ENCODE results near the gene RARRES1. TPM values are rescaled to one million over a fixed set of nuclear protein-coding genes. Genes with fewer than 3 reads are reported as not detected.

Gene RARRES1
- total RNA-seq, 1 experiment from 2014 or later = 0.81 TPM

- no peak overlapping the region for H4K8ac ChIP-seq (replicated peaks; ENCODE audit: insufficient read length, low read depth, low read length)
- H4K5ac ChIP-seq (ENCODE audit: insufficient read length, low read depth, low read length) = no peak overlapping the region
- H4K20me1 ChIP-seq (ENCODE audit: control insufficient read depth, insufficient read depth, insufficient read length) = no peaks in the 10 kb centered on the region
- no peak for DNase-seq
- no peaks in the 10 kb centered on the region for H3K27me3 ChIP-seq (ENCODE audit: insufficient read depth, low read length)
- H3K79me1 ChIP-seq (ENCODE audit: insufficient read depth, low read depth, low read length, poor library complexity, severe bottlenecking) = no peaks in the 10 kb centered on the region
- H2BK15ac ChIP-seq (ENCODE audit: low read depth, low read length) = no peak overlapping the region
- no peaks in the 10 kb centered on the region for H3K4me1 ChIP-seq (ENCODE audit: insufficient read depth, low read length)
- 0 out of 4 replicates have a peak, but pooled peaks cover 0 to 3% of the 10 kb centered on the region in 2 experiments for H3K4me1 Mint-ChIP-seq
- H3K4me2 ChIP-seq (ENCODE audit: insufficient read depth, insufficient read length, low read length) = no peak overlapping the region
- no peak overlapping the region for H3K14ac ChIP-seq (ENCODE audit: insufficient read depth, low read length)
- no peak overlapping the region for H3K4ac ChIP-seq (ENCODE audit: low read depth, low read length)
- no peak overlapping the region for H3K56ac ChIP-seq (ENCODE audit: insufficient read length, low read depth, low read length)
- H3K9me3 ChIP-seq (ENCODE audit: control insufficient read depth, low read depth, low read length) = no peaks in the 10 kb centered on the region
- H3K18ac ChIP-seq (ENCODE audit: insufficient read length, low read depth, low read length) = no peak overlapping the region
- no peak overlapping the region for H2BK12ac ChIP-seq (ENCODE audit: insufficient read length, low read depth, low read length)
- WGBS (ENCODE audit: extremely low coverage, insufficient read length, low lambda C conversion rate) = no CpG with 5 or more reads among the region's 3 CpGs
- no peak overlapping the region for H3K9ac ChIP-seq (ENCODE audit: extremely low read depth, insufficient read length, low read length)
- H2AFZ ChIP-seq (ENCODE audit: low read length) = no peak overlapping the region
- no peak overlapping the region for H3K4me3 Mint-ChIP-seq
- H2BK5ac ChIP-seq (ENCODE audit: insufficient read length, low read length) = no peak overlapping the region
- peaks cover 3 to 7% of the 10 kb centered on the region in 2 experiments; a peak in 3 of 5 replicates for H3K9me3 Mint-ChIP-seq
- no peaks in the 10 kb centered on the region for H3K27me3 Mint-ChIP-seq (ENCODE audit: low read depth)
- H3K23me2 ChIP-seq (ENCODE audit: insufficient read length, low read depth, low read length, poor library complexity, severe bottlenecking) = no peaks in the 10 kb centered on the region
- TF ChIP-seq CTCF (conservative IDR thresholded peaks at IDR 0.05) = no peak
- no peak overlapping the region for H2BK20ac ChIP-seq (ENCODE audit: low read depth, low read length, poor library complexity, severe bottlenecking)
- H2BK120ac ChIP-seq (ENCODE audit: low read depth, low read length, poor library complexity, severe bottlenecking) = no peak overlapping the region
- H4K91ac ChIP-seq (ENCODE audit: insufficient read length, low read depth, low read length) = no peak overlapping the region
- no peak overlapping the region for H3K23ac ChIP-seq (ENCODE audit: insufficient read length, low read depth, low read length)
- no peak overlapping the region for H3K27ac ChIP-seq (ENCODE audit: insufficient read length, low read depth, low read length)
- no peak overlapping the region for H2AK5ac ChIP-seq (ENCODE audit: insufficient read length, low read length)
- peaks cover 0 to 15% (median 10%) of the 10 kb centered on the region in 3 experiments; a peak in 5 of 7 replicates for H3K36me3 Mint-ChIP-seq (ENCODE audit: insufficient read depth in 1 of 3, low read depth in 3 of 3)
- H3K27ac Mint-ChIP-seq = no peak overlapping the region
- no peak overlapping the region for H3T11ph ChIP-seq (ENCODE audit: low read length)
- no peaks in the 10 kb centered on the region for H3K79me2 ChIP-seq (ENCODE audit: insufficient read depth, low read length)
Measured at GRCh38 chr3:158739661-158740060, 7.4 kb upstream of the RARRES1 start.

Data from H9 (cell line).